HCT116 (cell line): ENCODE measurements around the gene GPR173. TPM values are rescaled to one million over a fixed set of nuclear protein-coding genes. Genes with fewer than 3 reads are reported as not detected.

Source experiments
- ATAC-seq: fragments of 200-7000 bp; cut with Tn5 transposase; 2 replicates; pipeline ENCODE4 v1.9.1; 2020; ENCODE audit warnings: mild to moderate bottlenecking, moderate library complexity
- BruUV-seq: library from RNA; stranded (reverse); fragments of 400-500 nt; replicated peaks from 2 replicates; lab custom pipeline; 2021; lab: Mats Ljungman, UMichigan
- CTCF ChIA-PET: fragments of 300-600 bp; sonication (Branson Sonifier 250); formaldehyde crosslinking; loops from one replicate; lab custom pipeline; 2021; ENCODE audit warnings: antibody characterized with exemption; lab: Charles Lee
- POLR2A ChIA-PET: fragments of 300-600, 350-600 bp; sonication (Branson Sonifier 250); formaldehyde crosslinking; loops from one replicate; lab custom pipeline; 2021; ENCODE audit warnings: antibody characterized with exemption; lab: Charles Lee
- RAD21 ChIA-PET, 2 experiments: fragments of 300-600 bp; sonication (Branson Sonifier 250); formaldehyde crosslinking; loops; one replicate each; lab custom pipeline; 2023; ENCODE audit warnings: low total read pairs in 2 of 2; ENCODE audit not compliant: uncharacterized antibody in 2 of 2, unreplicated experiment in 2 of 2, low non-redundant PET in 1 of 2; lab: Charles Lee
- DNase-seq: peaks from one replicate; pipeline ENCODE4 v3.0.0-alpha.2; 2010; ENCODE audit warnings: low read depth, low spot score
- H2AFZ ChIP-seq: fragments of 200-600 bp; shearing (Covaris generic), sonication (generic); 2 replicates; pipeline ENCODE4 v1.6.1; 2017; ENCODE audit warnings: low read depth, mixed run types, mixed read lengths, antibody characterized with exemption, low read length; ENCODE audit not compliant: poor library complexity, severe bottlenecking
- H3K27ac ChIP-seq: 2 replicates; pipeline ENCODE4 v1.5.1; 2012; ENCODE audit warnings: low read depth, low read length
- H3K27me3 ChIP-seq: fragments of 200-600 bp; sonication (generic); 2 replicates; pipeline ENCODE4 v1.6.1; 2016; ENCODE audit warnings: mixed run types, low read length, mixed read lengths; ENCODE audit not compliant: insufficient read depth
- H3K36me3 ChIP-seq, 2 experiments: fragments of 200-500 bp in 1 of 2; fragments of 200-600 bp in 1 of 2; sonication (Bioruptor generic) in 1 of 2; sonication (generic) in 1 of 2; 2 replicates each; pipeline versions ENCODE4 v1.5.1 to v1.6.1; 2014 to 2016; ENCODE audit warnings: low read length in 2 of 2, inconsistent platforms in 1 of 2, mixed read lengths in 1 of 2, mixed run types in 1 of 2; ENCODE audit not compliant: insufficient read depth in 2 of 2, control insufficient read depth in 1 of 2
- H3K4me1 ChIP-seq, 2 experiments: fragments of 200-600 bp in 1 of 2; sonication (generic) in 1 of 2; 2 replicates each; pipeline versions ENCODE4 v1.5.1 to v1.6.1; 2012 to 2017; ENCODE audit warnings: low read length in 2 of 2, inconsistent platforms in 1 of 2, mild to moderate bottlenecking in 1 of 2, mixed read lengths in 1 of 2, mixed run types in 1 of 2, moderate library complexity in 1 of 2; ENCODE audit not compliant: insufficient read depth in 2 of 2, control insufficient read depth in 1 of 2
- H3K4me2 ChIP-seq: fragments of 200-600 bp; sonication (generic); 2 replicates; pipeline ENCODE4 v1.6.1; 2017; ENCODE audit warnings: mixed run types, low read length, mixed read lengths
- H3K4me3 ChIP-seq, 2 experiments: fragments of 200-600 bp in 1 of 2; sonication (generic) in 1 of 2; replicated peaks in 1 of 2; 2 replicates each; pipeline ENCODE4 v1.5.1; 2011 to 2016; ENCODE audit warnings: low read length in 2 of 2, control low read depth in 1 of 2, low read depth in 1 of 2, mild to moderate bottlenecking in 1 of 2, mixed read lengths in 1 of 2, mixed run types in 1 of 2
- H3K79me2 ChIP-seq: fragments of 200-600 bp; sonication (generic); 2 replicates; pipeline ENCODE4 v1.6.1; 2017; ENCODE audit warnings: mild to moderate bottlenecking, mixed run types, low read length, moderate library complexity, mixed read lengths; ENCODE audit not compliant: insufficient read depth
- H3K9ac ChIP-seq: fragments of 200-600 bp; sonication (generic); 2 replicates; pipeline ENCODE4 v1.6.1; 2016; ENCODE audit warnings: low read length, mixed read lengths
- H3K9me2 ChIP-seq: fragments of 200-600 bp; sonication (generic), shearing (Covaris generic); 2 replicates; pipeline ENCODE4 v1.6.1; 2017; ENCODE audit warnings: mixed run types, mild to moderate bottlenecking, moderate library complexity; ENCODE audit not compliant: insufficient read depth
- H3K9me3 ChIP-seq, 2 experiments: fragments of 200-500 bp in 1 of 2; fragments of 200-600 bp in 1 of 2; sonication (Bioruptor generic) in 1 of 2; sonication (generic) in 1 of 2; 2 replicates each; pipeline ENCODE4 v1.6.1; 2014 to 2017; ENCODE audit warnings: low read length in 2 of 2, mixed read lengths in 2 of 2, inconsistent platforms in 1 of 2, low read depth in 1 of 2, mild to moderate bottlenecking in 1 of 2, mixed run types in 1 of 2, moderate library complexity in 1 of 2; ENCODE audit not compliant: control insufficient read depth in 1 of 2, insufficient read depth in 1 of 2
- H4K20me1 ChIP-seq: fragments of 200-600 bp; sonication (generic), shearing (Covaris generic); 2 replicates; pipeline ENCODE4 v1.6.1; 2017; ENCODE audit warnings: mixed run types, mild to moderate bottlenecking, moderate library complexity; ENCODE audit not compliant: insufficient read depth
- ATF3 ChIP-seq: IDR thresholded peaks from 2 replicates; pipeline ENCODE4 v1.6.1; 2012
- CBX3 ChIP-seq: IDR thresholded peaks from 2 replicates; pipeline ENCODE4 v1.6.1; 2012; ENCODE audit warnings: low read depth
- CEBPB ChIP-seq: IDR thresholded peaks from 2 replicates; pipeline ENCODE4 v1.6.1; 2012; ENCODE audit warnings: low read depth
- CTCF ChIP-seq, 3 experiments: fragments of 200-600 bp in 1 of 3; sonication (generic) in 1 of 3; IDR thresholded peaks in 2 of 3; conservative IDR thresholded peaks in 1 of 3; 2 replicates each; pipeline ENCODE4 v1.5.1; 2012 to 2017; ENCODE audit warnings: low read depth in 2 of 3, low read length in 2 of 3, antibody characterized with exemption in 1 of 3, borderline replicate concordance in 1 of 3, control low read depth in 1 of 3, mild to moderate bottlenecking in 1 of 3, mixed read lengths in 1 of 3, mixed run types in 1 of 3, moderate library complexity in 1 of 3; ENCODE audit not compliant: insufficient read depth in 1 of 3
- EGR1 ChIP-seq: IDR thresholded peaks from 2 replicates; pipeline ENCODE4 v1.6.1; 2012; ENCODE audit warnings: low read depth
- ELF1 ChIP-seq: IDR thresholded peaks from 2 replicates; pipeline ENCODE4 v1.6.1; 2012; ENCODE audit warnings: low read depth, borderline replicate concordance
- EZH2 ChIP-seq: fragments of 200-600 bp; sonication (generic); IDR thresholded peaks from 2 replicates; pipeline ENCODE4 v1.6.1; 2017; ENCODE audit warnings: antibody characterized with exemption, mixed run types
- EZH2phosphoT487 ChIP-seq: fragments of 200-600 bp; IDR thresholded peaks from 2 replicates; pipeline ENCODE4 v1.6.1; 2018; ENCODE audit warnings: antibody characterized with exemption, borderline replicate concordance
- POLR2A ChIP-seq: IDR thresholded peaks from 2 replicates; pipeline ENCODE4 v1.7.0; 2011; ENCODE audit warnings: borderline replicate concordance; ENCODE audit not compliant: insufficient read depth, insufficient read length; ENCODE audit errors: extremely low read depth
- RAD21 ChIP-seq: IDR thresholded peaks from 2 replicates; pipeline ENCODE4 v1.6.1; 2012; ENCODE audit warnings: low read depth, mild to moderate bottlenecking
- SP1 ChIP-seq: IDR thresholded peaks from 2 replicates; pipeline ENCODE4 v1.6.1; 2012; ENCODE audit warnings: low read depth
- TCF7L2 ChIP-seq: IDR thresholded peaks from 2 replicates; pipeline ENCODE4 v1.7.0; 2011; ENCODE audit warnings: borderline replicate concordance, inconsistent platforms; ENCODE audit not compliant: insufficient read depth, insufficient read length; ENCODE audit errors: extremely low read depth
- ZFX ChIP-seq: fragments of 450-650 bp; IDR thresholded peaks from 2 replicates; pipeline ENCODE4 v1.6.1; 2017
- ZNF274 ChIP-seq: fragments of 200-500 bp; sonication (Bioruptor generic); IDR thresholded peaks from 2 replicates; pipeline ENCODE4 v1.6.1; 2014; ENCODE audit warnings: mild to moderate bottlenecking, low read depth, low read length, inconsistent platforms
- intact Hi-C: fragments of 100-400 bp; cut with micrococcal nuclease; formaldehyde crosslinking; loops from 2 replicates; pipeline ENCODE4 v1.10.0; 2022
- total RNA-seq: library from RNA; stranded (reverse); gene quantifications from one replicate; pipeline ENCODE4 v1.2.1, GENCODE V29; 2021; ENCODE audit not compliant: unreplicated experiment

GPR173 gene
- total RNA-seq, 1 experiment from 2014 or later, result 3.4 TPM

GRCh38 chrX:53091354-53091753 is 42.8 kb downstream of the GPR173 start:
- H3K9me3 ChIP-seq, result no peaks in the 10 kb centered on the region
- ChIA-PET POLR2A (interaction anchor here (1.3 kb wide), 1 partner anchor 9 kb away, joined by 4 read pairs; the partner anchor contains the start of gene TSPYL2), RAD21 (no interaction called here), CTCF (no interaction called here)
- no peak overlapping the region for H3K27ac ChIP-seq
- H3K4me2 ChIP-seq, result no peak overlapping the region
- no TSS peak for BruUV-seq
- H3K9ac ChIP-seq, result no peak overlapping the region
- H3K36me3 ChIP-seq, result no peaks in the 10 kb centered on the region
- H3K9me2 ChIP-seq, result no peaks in the 10 kb centered on the region
- TF ChIP-seq SP1 (no peak), ATF3 (no peak), EZH2phosphoT487 (no peak), ZFX (no peak), POLR2A (no peak), ELF1 (no peak), CEBPB (no peak), RAD21 (no peak), CBX3 (no peak), EZH2 (no peak), ZNF274 (no peak)
- H3K79me2 ChIP-seq, result peaks cover 6% of the 10 kb centered on the region; the same call in 1 of the 2 replicates
- intact Hi-C loops, result no loop called here
- H3K27me3 ChIP-seq, result no peaks in the 10 kb centered on the region
- H3K4me3 ChIP-seq, result no peak overlapping the region
- peaks cover 3 to 21% of the 10 kb centered on the region in 2 experiments; a peak in 3 of 4 replicates for H3K4me1 ChIP-seq
- H2AFZ ChIP-seq, result no peak overlapping the region
- H4K20me1 ChIP-seq, result no peaks in the 10 kb centered on the region
- DNase-seq (no peak), ATAC-seq (no peak)

- H3K4me2 ChIP-seq, result peak overlapping the region; percentile 84
- no peaks in the 10 kb centered on the region for H3K27me3 ChIP-seq
- H3K4me1 ChIP-seq, result peaks cover 3 to 21% of the 10 kb centered on the region in 2 experiments; a peak in 3 of 4 replicates
- no peaks in the 10 kb centered on the region for H3K9me3 ChIP-seq
- POLR2A ChIA-PET, result no interaction called here
- no peaks in the 10 kb centered on the region for H4K20me1 ChIP-seq
- ATAC-seq (peak; percentile 79), DNase-seq (peak; percentile 65)
- TF ChIP-seq TCF7L2, result no peak
- TF ChIP-seq EGR1, result no peak
- peak in 2 of 3 experiments; percentile 39 to 53; a peak in 4 of 6 replicates for TF ChIP-seq CTCF (IDR thresholded peaks at IDR 0.05 in 2 of 3, conservative IDR thresholded peaks at IDR 0.05 in 1 of 3; ENCODE audit: borderline replicate concordance in 1 of 3, insufficient read depth in 1 of 3, low read depth in 2 of 3, low read length in 2 of 3)
- no peaks in the 10 kb centered on the region for H3K36me3 ChIP-seq
- RAD21 ChIA-PET, result no interaction called here
- no TSS peak for BruUV-seq
- peaks cover 6% of the 10 kb centered on the region; the same call in 1 of the 2 replicates for H3K79me2 ChIP-seq
- no peaks in the 10 kb centered on the region for H3K9me2 ChIP-seq
- intact Hi-C loops, result loop anchor here (1.0 kb wide), 1 partner anchor 22 kb away; no protein-coding TSS in a partner anchor
- CTCF ChIA-PET, result no interaction called here
- H2AFZ ChIP-seq, result peak overlapping the region; percentile 40
- peak overlapping the region; percentile 62 for H3K9ac ChIP-seq
- H3K4me3 ChIP-seq, result peak overlapping the region; percentile 31 to 75
- H3K27ac ChIP-seq, result peak overlapping the region; percentile 80
Observed at GRCh38 chrX:53093177-53093655, 44.6 kb downstream of the GPR173 start.
